ENCODE data around the gene GFOD1.
A peak's percentile ranks its signal among the peaks of the same experiment; 100 is the strongest.

The GFOD1 gene, protein sequence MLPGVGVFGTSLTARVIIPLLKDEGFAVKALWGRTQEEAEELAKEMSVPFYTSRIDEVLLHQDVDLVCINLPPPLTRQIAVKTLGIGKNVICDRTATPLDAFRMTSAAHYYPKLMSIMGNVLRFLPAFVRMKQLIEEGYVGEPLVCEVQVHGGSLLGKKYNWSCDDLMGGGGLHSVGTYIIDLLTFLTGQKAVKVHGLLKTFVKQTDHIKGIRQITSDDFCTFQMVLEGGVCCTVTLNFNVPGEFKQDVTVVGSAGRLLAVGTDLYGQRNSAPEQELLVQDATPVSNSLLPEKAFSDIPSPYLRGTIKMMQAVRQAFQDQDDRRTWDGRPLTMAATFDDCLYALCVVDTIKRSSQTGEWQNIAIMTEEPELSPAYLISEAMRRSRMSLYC

DNA sequence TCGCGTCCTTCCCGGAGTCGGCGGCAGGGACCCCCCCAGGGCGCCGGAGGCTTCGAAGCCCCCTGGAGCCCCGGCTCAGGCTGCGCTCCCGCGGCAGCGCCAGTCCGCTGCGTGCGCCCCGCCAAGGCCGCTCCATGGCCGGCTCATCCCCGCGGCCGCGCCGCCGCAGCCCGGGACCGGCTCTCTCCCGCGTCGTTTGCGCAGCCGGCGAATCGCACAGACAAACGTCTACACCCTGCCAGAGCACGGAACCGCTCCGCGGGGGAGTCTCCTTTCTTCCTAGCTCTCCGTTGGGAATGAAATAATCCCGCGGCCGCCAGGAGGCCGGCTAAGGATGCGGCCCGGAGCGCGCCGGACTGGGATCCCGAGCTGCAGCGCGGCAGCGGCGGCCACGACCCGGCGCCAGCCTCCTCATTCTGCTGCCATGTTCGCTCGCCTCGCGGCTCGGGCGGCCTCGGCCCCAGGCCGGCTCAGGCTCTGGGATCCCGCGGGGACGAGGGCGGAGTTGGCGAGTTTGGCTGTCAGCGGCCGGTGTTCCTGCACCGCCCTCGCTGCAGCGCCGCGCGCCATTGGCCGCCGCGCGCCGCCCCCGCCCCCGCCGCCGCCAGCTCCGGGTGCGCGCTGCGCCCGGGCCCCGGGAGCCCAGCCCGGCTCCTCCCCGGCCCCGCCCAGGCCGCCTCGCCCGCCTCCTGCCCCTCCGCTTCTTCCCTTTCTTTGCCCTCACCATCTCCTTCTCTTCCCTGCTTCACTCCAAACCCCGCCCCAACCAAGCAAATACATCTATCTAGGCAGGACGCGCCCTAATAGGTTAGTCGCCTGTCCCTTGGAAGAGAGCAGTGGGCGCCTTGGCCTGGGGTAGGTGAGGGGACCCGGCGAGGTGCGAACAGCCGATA is at the start of gene GFOD1:
Gene GFOD1, minus strand, starts transcription at position 479 of the 893 bp plus-strand sequence. CDS start 710 bp downstream, outside the sequence.
- peak in 55 of 56 donors; percentile 28 to 92 (median 79) for DNase-seq

DNA sequence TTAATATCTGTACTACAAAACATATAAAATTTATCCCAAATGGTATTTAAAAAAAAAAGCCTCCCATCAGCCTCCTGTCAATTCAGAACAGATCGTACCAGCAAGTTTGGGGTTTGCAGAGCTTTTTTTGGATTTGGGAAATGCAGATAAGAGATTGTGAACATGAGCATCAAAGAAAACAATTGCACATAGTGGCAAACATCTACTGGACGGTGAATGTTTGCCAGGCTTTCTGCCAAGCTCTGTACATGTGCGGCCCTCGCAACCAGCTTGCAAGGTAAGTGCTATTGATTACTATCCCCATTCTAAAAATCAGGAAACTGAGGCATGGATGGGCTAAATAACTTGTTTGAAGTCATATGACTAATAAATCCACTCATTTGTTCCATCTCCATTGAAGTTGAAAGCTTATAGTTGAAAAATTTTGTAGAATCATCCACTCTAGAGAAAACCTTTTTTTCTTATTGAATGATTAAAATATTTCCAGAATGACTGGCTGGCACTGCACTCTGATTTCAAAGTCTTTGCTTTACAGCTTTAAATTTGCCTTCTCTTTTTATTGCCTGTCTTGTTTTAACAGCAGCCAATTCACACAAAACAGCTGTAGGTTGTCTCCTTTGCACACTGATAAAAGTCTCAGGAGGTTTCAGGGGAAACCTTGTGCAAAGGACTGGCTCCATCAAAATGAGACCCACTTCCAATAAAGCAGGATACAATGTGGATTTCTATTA is 49.6 kb upstream of the GFOD1 start:
- DNase-seq: no peak

DNA sequence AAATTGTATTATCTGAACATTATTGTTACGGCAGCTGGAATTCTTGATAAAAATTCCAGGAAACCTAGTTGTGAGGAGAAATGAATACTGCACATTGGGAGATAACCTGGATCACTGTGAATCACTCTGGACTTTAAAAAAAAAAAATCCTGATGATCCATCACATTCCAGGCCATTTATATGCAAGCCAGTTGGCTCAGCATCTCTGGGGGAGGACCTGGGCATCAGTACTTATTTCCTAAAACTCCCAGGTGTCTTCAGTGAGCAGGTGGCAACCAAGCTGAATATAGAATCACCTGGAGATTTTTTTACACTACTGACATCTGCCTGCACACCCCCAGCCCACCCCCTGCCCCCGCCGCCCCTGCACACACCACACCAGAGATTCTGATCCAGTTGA is 47.9 kb upstream of the GFOD1 start:
- DNase-seq: no peak

DNA sequence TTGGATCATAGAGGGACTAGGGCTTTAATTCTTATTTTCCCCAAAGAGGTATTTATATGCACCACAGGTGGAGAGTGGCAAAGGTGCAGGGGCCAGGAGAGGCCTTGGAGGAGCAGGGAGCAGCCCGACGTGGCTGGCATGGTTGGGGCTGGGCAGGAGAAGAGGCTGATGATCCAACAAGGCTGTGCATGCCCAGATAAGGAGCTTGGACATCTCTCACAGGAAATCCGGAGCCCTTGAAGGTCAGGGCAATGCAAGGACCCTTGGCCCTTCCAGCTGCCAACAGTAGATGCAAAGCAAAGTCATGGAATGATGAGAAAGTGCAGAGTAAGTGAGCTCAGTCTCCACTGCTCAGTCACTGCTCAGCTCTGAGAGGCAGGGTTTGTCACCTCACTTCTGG is 47.1 kb upstream of the GFOD1 start:
- DNase-seq: no peak

DNA sequence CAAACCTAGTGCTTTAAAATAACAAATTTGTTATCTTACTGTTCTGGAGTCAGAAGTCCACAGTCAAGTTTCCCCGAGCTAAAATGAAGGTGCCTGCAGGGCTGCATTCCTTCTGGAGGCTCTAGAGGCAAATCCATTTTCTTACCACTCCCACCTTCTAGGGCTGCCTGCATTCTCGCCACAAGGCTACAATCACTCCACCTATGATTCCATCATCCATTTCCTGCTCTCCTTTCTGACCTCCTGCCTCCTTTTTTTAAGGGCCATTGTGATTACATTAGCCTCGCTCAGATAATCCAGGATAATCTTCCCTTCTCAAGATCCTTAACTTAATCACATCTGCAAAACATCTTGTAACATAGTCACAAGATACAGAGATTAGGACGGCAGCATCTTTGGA is 44.6 kb upstream of the GFOD1 start:
- no peak for DNase-seq

DNA sequence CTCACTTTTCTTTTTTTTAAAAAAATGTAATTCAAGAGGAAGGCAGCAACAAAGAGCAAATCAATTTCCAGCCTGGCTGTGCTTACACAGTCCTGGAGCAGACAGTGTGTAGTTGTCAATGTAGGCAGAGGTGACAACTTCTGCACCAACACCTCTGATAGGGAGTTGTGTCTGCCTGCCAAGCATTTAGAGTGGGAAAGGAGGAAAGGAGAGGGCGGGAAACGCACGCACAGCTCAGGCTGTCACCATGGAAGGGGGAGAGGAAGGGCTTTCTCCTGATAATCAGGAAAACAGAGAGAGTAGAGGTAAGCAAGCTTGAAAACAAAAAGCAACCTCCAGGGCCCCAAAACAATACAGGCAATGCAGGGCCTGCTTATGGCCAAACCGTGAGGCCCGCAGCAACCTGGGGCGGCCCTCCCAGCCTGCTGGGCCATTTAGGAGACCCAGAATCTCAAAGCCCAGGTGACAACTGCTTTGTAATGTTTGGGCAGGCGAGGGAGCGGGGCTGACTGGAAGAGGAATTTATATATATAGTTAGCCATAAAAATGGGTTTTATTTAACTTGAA is 41.5 kb upstream of the GFOD1 start:
- peak in 8 of 56 donors; percentile 2 to 37 (median 6) for DNase-seq

DNA sequence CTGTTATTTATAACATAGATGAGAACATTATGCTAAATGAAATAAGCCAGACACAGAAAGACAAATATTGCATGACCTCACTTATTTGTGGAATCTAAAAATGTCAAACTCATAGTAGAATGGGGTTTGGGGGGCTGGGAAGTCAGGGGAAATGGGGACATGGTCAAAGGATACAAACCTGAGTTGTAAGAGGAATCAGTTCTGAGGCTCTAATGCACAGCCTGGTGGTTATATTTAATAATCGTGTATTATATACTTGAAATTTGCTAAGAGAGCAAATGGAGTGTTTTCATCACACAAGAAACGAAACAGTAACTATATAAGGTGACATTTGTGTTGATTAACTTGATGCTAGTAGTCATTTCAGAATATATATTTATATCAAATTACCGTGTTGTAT is 40.8 kb upstream of the GFOD1 start:
- DNase-seq: no peak

DNA sequence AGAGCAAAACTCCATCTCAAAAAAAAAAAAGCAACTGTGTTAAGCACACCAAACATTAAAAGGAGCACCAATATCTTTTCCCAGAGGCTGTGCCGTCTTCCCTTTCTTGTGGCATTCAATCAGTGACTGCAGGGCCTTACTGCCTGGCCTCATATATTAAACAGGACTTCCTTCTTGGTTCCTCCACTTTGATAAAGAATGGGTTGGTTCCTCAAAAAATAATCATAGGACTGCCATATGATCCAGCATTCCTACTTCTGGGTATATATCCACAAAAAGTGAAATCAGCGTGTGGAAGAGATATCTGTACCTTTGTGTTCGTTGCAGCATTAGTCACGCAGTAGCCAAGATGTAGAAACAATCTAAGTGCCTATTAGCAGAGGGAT is 40.3 kb upstream of the GFOD1 start:
- DNase-seq: no peak

DNA sequence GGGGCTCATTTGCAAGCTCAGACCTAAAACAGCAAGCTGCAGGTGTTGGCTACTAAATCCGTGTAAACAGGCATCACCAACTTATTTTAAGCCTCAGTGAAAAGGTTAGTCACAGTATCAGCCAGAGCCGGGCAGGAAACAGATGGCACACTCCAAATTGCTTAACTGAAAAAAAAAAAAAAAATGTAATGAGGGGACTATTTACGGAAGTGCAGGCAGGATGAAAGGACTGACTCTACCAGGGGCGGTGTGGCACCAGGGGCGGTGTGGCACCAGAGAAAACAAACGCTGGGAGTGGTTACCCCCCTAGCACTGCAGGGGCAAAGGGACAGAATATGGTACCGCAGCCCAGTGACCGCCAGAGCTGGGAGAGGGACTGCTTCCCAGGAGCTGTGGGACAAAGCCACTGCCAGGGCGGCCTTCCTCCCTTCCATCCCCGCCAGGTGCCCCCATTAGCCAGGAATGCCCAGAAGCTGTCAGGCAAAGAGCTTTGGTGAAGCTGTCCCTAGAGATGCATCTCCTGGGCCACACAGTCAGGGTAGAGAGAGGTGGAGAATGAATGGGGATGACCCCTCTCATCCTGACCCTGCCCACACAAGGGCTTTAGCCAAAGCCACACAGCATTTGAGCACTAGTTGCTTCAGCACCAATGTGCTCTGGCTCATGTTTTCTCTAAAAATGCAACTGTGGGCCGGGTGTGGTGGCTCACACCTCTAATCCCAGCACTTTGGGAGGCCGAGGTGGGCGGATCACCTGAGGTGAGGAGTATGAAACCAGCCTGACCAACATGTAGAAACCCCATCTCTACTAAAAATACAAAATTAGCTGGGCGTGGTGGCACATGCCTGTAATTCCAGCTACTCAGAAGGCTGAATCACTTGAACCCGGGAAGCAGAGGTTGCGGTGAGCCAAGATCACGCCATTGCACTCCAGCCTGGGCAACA is 39.6 kb upstream of the GFOD1 start:
- DNase-seq: peak in 3 of 56 donors; percentile 3 to 6 (median 4)

DNA sequence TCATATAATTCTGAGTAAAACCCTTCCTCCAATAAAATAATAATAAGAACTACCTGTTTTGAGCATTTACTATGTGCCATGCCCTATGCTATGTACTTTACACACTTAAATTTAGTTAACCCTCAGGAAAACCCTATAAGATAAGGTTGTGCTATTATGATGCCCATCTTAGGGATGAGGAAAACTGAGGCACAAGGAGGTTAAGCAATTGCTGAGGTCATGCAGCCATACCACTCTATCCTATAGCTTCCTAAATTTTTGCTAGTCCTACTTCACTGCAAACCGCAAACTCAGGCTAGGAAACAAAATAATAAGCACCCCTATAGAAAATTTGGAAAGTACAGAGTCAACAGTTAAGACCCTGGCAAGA is 38.9 kb upstream of the GFOD1 start:
- DNase-seq: no peak

DNA sequence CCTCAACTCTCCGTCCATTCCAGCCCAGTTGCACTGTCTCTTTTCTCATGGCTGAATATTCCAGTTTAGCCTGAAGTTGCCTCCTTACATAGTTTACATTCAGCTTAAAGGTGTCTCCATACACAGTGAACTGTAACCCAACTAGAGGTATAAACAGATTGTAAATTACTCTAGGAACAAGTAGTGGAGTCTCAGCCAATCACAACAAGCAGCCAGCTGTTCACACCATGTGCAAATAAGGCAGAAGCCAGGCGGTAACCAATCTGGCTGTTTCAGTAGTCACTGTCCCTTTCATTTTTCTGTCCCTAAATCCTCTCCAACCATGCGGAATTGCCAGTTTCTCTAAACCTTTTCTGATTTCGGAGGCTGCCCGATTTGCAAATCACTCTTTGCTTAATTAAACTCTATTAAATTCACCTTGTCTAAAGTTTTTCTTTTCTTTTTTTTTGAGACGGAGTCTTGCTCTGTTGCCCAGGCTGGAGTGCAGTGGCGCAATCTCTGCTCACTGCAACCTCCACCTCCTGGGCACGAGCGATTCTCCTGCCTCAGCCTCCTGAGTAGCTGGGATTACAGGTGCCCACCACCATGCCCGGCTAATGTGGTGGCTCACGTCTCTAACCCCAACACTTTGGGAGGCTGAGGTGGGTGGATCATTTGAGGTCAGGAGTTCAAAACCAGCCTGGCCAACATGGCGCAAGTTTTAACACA is 37.6 kb upstream of the GFOD1 start:
- no peak for DNase-seq

DNA sequence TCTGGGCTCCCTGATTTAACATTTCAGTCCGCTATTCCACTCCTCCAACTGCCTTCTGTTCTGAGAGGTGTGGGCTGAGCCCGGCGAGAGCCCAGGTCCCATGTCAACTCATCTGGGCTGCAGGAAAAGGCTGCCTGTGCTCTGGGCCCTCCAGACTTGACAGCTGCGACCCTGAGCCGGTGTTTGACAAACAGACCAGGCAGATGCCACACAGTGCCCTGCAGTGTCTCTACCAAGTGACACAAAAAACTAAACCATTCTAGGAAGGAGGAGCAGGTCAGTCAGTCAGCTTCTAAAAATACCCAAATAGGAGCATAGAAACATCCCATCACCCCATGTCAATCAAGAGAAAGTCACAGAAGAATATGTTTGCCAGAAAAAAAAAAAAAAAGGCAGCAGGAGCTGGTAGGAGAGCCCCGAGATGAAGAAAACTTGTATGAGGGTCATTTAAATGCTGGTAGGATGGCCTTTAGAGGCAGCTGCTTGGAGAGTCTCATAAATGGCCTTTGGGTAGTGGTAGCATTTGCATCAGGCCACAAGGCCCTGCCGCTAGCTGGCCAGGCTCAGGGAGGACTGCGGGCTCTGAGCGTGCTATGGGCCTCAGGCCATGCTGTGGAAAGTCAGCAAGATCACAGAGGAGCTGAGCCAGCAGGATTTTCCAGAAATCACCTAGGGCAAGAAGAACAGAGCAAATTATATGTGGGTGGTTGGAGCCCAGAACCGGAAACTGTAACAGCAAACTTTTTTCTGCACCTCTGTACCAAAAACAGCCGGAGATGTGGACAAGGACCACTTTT is 36.6 kb upstream of the GFOD1 start:
- no peak for DNase-seq

DNA sequence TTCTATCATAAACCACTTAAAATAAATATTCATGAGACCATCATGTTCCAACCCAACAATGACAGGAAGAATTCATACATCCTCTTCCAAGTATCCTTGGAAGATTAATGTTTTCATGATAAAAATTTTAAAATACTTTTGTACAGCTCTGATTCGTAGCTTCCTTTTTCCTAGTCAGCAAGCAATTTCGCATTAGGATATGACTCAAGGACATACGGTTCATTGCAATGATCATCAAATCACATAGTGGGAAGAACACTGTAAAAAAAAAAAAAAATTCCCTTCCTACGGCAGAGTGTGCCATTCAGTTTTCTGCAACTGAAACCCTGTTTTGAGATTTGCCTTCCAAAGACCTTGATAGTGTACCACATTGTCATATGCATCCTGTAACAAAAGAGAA is 35.3 kb upstream of the GFOD1 start:
- no peak for DNase-seq

DNA sequence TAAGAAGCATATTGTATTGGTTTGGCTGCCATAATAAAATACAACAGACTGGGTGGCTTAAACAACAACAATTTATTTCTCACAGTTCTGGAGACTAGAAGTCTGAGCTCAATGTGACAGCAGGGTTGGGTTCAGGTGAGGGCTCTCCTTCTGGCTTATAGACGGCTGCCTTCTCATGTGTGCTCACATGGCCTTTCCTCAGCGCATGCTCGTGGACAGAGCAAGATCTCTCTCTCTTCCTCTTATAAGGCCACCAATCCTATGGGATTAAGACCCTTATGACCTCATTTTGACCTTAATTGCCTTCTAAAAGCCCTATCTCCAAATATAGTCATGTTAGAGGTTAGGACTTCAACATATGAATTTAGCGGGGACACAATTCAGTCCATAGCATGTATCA is 32.4 kb upstream of the GFOD1 start:
- DNase-seq: no peak

DNA sequence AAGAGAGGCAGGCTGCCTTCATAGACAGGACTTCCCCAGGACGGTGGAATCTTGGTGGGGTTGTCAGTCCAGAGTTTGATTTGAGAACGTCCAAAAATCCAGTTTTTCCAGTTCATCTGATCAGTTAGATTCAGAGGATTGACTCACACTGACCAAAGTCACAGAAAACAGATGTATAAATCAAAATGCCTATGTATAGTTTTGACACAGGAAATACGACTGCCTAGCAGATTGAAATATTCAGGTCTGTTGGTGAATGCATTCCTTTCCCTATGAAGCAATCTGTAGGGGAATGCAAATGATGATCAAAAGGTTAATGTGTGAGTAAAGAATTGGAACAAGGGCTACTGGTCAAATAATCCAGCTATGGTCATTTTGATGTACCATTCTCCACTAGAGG is 29.7 kb upstream of the GFOD1 start:
- no peak for DNase-seq

DNA sequence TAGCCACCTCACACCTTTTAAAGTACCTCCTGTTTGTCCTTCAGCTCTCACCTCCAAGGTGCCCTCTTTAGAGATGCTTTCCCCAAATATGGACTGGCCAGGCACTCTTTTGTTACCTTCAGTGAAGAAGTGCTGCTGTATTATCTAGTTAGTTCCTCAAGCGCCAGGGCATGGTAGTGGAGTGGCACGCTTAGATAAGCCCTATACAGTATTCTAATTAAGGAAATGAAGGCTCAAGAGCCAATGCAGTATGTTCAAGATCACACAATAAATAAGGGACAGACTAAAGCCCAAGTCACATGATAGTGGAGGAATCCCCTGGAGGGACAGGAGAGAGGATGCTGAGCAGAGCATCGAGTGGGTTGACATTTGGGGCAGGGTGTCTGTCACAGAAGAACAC is 28.5 kb upstream of the GFOD1 start:
- DNase-seq: no peak

DNA sequence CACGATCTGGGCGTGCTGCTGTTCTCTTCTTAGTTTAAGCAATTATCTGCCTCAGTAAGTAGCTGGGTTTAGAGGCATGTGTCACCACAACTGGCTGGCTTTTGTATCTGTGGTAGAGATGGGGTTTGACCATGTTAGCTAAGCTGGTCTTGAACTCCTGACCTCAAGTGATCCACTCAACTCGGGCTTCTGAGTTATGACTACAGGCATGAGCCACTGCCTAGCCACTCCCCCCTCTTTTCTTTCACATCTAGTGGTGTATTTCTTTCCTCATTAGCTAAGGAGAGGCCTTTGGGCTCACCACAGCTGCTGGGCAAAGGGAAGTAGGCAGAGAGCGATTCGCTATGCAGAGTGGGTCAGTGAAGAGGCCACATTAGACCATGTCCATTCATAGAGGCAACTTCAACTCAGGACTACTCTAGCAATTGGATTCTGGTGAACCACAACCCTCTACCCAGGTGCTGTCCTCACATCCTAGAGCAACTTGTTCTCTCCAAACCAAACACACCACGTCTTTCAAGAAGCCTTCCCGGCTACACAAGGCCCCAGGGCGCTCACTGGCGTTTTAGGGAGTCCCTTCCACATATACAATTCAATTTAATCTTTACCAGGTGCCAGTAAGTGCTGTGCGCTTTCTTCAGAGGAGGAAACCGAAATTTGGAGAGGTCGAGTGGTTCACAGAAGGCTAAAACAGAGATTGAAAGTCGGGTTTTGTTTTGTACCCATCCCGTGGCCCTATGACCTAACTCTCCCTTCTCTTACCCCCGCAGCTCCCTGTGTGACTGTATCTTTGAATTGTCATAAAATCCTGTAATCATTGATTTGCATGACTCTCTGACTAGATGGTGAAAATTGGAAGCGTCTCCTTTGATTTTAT is 26.5 kb upstream of the GFOD1 start:
- DNase-seq: no peak

DNA sequence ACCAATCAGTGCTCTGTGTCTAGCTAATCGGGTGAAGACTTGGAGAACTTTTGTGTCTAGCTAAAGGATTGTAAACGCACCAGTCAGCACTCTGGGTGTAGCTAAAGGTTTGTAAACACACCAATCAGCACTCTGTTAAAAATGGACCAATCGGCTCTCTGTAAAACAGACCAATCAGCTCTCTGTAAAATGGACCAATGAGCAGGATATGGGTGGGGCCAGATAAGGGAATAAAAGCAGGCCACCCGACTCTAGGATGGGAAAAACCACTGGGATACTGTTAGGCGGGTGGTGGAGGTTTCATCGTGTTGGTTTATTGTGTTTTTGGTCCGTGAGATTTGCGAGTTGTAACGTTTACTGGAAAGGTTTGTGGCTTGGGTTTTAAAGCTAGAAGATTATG is 25.5 kb upstream of the GFOD1 start:
- no peak for DNase-seq
